ENCODE measurements around the gene TOM1L2. TPM values are rescaled to one million over a fixed set of nuclear protein-coding genes. Genes with fewer than 3 reads are reported as not detected.

Gene TOM1L2
- total RNA-seq, 1 experiment from 2014 or later, result 24.1 TPM

GRCh38 chr17:17959520-17960361 is 12.5 kb downstream of the TOM1L2 start:
- DNase-seq (ENCODE audit: low read depth, low spot score), result no peak
- ChIA-PET RAD21 (ENCODE audit: low non-redundant PET in 1 of 2, low total read pairs in 2 of 2, uncharacterized antibody in 2 of 2, unreplicated experiment in 2 of 2) (no interaction called here), POLR2A (interaction anchor here (0.8 kb wide), 1 partner anchor 13 kb away, joined by 3 read pairs; the partner anchor contains the start of genes DRC3 and TOM1L2), CTCF (interaction anchor here (1.4 kb wide), 1 partner anchor 14 kb away, joined by 4 read pairs; no protein-coding TSS in a partner anchor)
- H3K79me2 ChIP-seq (ENCODE audit: insufficient read depth, low read length), result peaks cover 7% of the 10 kb centered on the region; the same call in 1 of the 2 replicates
- peak overlapping the region; percentile 88; the same call in 1 of the 2 replicates for H3K27ac ChIP-seq (ENCODE audit: low read depth, low read length)
- no peak for ATAC-seq
- no peaks in the 10 kb centered on the region for H4K20me1 ChIP-seq (ENCODE audit: insufficient read depth)
- intact Hi-C loops (cut with micrococcal nuclease), result loop anchor here (2.0 kb wide), 2 partner anchors 13 to 39 kb away; partner anchors contain the start of genes DRC3 and TOM1L2
- no peak overlapping the region for H2AFZ ChIP-seq (ENCODE audit: low read depth, low read length, poor library complexity, severe bottlenecking)
- no peaks in the 10 kb centered on the region for H3K9me2 ChIP-seq (ENCODE audit: insufficient read depth)
- H3K27me3 ChIP-seq (ENCODE audit: insufficient read depth, low read length), result no peaks in the 10 kb centered on the region
- peak overlapping the region; percentile 35 for H3K9ac ChIP-seq (ENCODE audit: low read length)
- no peak for TF ChIP-seq JUND (IDR thresholded peaks at IDR 0.05)
- TF ChIP-seq, protein P1, sequence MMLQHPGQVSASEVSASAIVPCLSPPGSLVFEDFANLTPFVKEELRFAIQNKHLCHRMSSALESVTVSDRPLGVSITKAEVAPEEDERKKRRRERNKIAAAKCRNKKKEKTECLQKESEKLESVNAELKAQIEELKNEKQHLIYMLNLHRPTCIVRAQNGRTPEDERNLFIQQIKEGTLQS (IDR thresholded peaks at IDR 0.05), result peak; percentile 48; the same call in 1 of the 2 replicates
- no TSS peak for BruUV-seq (replicated peaks)
- no peak overlapping the region for H3K4me3 ChIP-seq (replicated peaks in 1 of 2; ENCODE audit: low read depth in 1 of 2, low read length in 2 of 2)
- H3K4me2 ChIP-seq (ENCODE audit: low read length), result peak overlapping the region; percentile 63
- H3K36me3 ChIP-seq (ENCODE audit: control insufficient read depth in 1 of 2, insufficient read depth in 2 of 2, low read length in 2 of 2), result no peaks in the 10 kb centered on the region
- H3K9me3 ChIP-seq (ENCODE audit: control insufficient read depth in 1 of 2, insufficient read depth in 1 of 2, low read depth in 1 of 2, low read length in 2 of 2), result no peaks in the 10 kb centered on the region
- H3K4me1 ChIP-seq (ENCODE audit: control insufficient read depth in 1 of 2, insufficient read depth in 2 of 2, low read length in 2 of 2), result peaks cover 36 to 48% of the 10 kb centered on the region in 2 experiments

DNA sequence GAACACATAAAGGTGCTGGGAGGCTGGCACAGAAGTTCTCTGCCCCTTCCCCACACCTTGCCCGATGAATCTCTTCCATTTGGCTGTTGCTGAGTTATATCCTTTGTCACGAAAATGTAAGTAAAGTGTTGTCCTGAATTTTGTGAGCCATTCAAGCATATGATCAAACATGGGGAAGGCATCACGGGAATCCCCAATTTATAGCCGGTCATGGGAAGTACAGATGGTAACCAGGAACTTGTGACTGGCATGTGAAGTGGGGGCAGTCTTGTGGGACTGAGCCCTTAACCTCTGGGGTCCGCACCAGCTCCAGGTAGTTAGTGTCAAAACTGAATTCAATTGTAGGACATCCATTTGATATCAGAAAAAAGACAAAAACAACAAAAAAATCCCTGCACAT is 13.2 kb downstream of the TOM1L2 start:
- Histone ChIP-seq H3K9me2 (ENCODE audit: insufficient read depth) (no peaks in the 10 kb centered on the region), H3K36me3 (ENCODE audit: control insufficient read depth in 1 of 2, insufficient read depth in 2 of 2, low read length in 2 of 2) (no peaks in the 10 kb centered on the region), H3K79me2 (ENCODE audit: insufficient read depth, low read length) (peaks cover 7% of the 10 kb centered on the region; the same call in 1 of the 2 replicates), H3K4me1 (ENCODE audit: control insufficient read depth in 1 of 2, insufficient read depth in 2 of 2, low read length in 2 of 2) (peaks cover 36 to 48% of the 10 kb centered on the region in 2 experiments), H3K27ac (ENCODE audit: low read depth, low read length) (peak overlapping the region; percentile 88), H3K27me3 (ENCODE audit: insufficient read depth, low read length) (no peaks in the 10 kb centered on the region), H2AFZ (ENCODE audit: low read depth, low read length, poor library complexity, severe bottlenecking) (no peak overlapping the region), H3K9ac (ENCODE audit: low read length) (peak overlapping the region; percentile 35), H3K4me3 (replicated peaks in 1 of 2; ENCODE audit: low read depth in 1 of 2, low read length in 2 of 2) (peak overlapping the region in 1 of 2 experiments; percentile 8; a peak in 2 of 4 replicates), H3K9me3 (ENCODE audit: control insufficient read depth in 1 of 2, insufficient read depth in 1 of 2, low read depth in 1 of 2, low read length in 2 of 2) (no peaks in the 10 kb centered on the region), H3K4me2 (ENCODE audit: low read length) (peak overlapping the region; percentile 63), H4K20me1 (ENCODE audit: insufficient read depth) (no peaks in the 10 kb centered on the region)
- ATAC-seq (no peak), DNase-seq (ENCODE audit: low read depth, low spot score) (no peak)
- RAD21 ChIA-PET (ENCODE audit: low non-redundant PET in 1 of 2, low total read pairs in 2 of 2, uncharacterized antibody in 2 of 2, unreplicated experiment in 2 of 2), result interaction anchor here in 1 of 2 experiments (1.4 kb wide), 1 partner anchor 38 kb away, joined by 3 read pairs; no protein-coding TSS in a partner anchor
- no TSS peak for BruUV-seq (replicated peaks)
- POLR2A ChIA-PET, result interaction anchor here (1.3 to 2.4 kb wide), 3 partner anchors 14 to 24 kb away, joined by 3 to 24 read pairs (median 3); partner anchors contain the start of genes DRC3 and TOM1L2
- intact Hi-C loops (cut with micrococcal nuclease), result loop anchor here (2.0 kb wide), 2 partner anchors 14 to 38 kb away; partner anchors contain the start of genes DRC3 and TOM1L2
- no peak for TF ChIP-seq YY1 (IDR thresholded peaks at IDR 0.05; ENCODE audit: extremely low read depth, insufficient replicate concordance, low read depth, low read length)
- TF ChIP-seq POLR2A (IDR thresholded peaks at IDR 0.05; ENCODE audit: borderline replicate concordance, extremely low read depth, insufficient read depth, insufficient read length), result no peak
- TF ChIP-seq ZNF274 (IDR thresholded peaks at IDR 0.05; ENCODE audit: low read depth, low read length), result no peak
- TF ChIP-seq, protein P2, sequence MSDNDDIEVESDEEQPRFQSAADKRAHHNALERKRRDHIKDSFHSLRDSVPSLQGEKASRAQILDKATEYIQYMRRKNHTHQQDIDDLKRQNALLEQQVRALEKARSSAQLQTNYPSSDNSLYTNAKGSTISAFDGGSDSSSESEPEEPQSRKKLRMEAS (IDR thresholded peaks at IDR 0.05), result no peak
- TF ChIP-seq EZH2phosphoT487 (IDR thresholded peaks at IDR 0.05; ENCODE audit: borderline replicate concordance), result no peak
- TF ChIP-seq SRF (IDR thresholded peaks at IDR 0.05; ENCODE audit: low read depth), result no peak
- CTCF ChIA-PET, result interaction anchor here (1.1 to 1.4 kb wide), 2 partner anchors 14 to 40 kb away, joined by 4 to 6 read pairs; no protein-coding TSS in a partner anchor
